ENCODE measurements around the gene RAPGEF3. TPM values are rescaled to one million over a fixed set of nuclear protein-coding genes. Genes with fewer than 3 reads are reported as not detected.

The RAPGEF3 gene
- polyA plus RNA-seq, 1 donor = 14.0 TPM

DNA sequence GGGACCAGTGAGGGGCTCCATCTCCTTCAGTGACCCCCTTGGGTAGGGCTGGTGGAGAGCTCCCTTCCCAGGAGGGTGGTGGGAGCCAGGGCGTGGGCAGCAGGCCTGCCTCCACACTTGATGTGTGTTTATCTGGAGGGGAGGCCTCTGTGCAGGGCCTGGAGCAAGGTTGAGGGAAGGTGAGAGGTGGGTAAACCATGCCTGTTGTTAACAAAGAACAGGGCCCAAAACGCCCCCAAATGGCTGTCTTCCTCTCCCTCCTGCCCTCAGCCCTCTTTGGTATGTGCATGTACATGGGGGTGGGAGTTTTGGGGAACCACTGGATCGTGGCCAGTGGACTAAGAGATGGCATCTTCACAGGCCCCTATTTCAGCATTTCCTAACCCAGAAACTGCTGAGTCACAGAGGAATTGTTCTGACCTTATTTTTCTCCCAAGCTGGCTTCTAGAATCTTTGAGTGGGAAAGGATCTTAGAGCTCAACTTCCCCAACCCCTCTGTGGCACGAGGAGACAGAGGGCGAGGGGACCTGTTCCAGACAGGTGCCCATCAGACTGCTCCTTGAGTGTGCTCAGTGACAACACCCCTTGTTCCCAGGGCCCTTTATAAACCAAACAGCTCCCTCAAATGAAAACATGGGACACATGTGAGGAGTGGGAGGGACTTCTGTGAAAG is 17.9 kb upstream of the RAPGEF3 start:
- DNase-seq = no peak

- no peak for DNase-seq
These were observed 16.6 kb upstream of the RAPGEF3 start for GRCh38 chr12:47775100-47775911.

DNA sequence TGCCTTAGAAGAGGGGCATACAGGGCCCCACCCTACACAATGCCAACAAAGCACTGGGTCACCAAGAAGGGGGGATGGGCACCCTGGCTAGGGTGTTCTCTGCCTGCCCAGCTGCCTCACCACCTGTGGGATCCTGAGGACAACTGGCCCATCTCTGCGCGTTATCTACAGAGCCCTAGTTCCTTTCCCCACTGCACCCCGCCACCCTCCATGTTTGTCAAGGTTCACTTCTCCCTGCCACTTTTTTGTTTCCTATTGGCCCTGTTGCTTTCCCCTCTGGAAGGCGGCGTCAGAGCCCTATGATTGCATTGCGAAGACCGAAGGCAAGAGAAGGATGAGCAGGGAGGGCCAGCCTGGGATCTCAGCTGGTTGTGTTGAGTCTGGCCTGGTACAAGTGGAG is 16.0 kb upstream of the RAPGEF3 start:
- no peak for DNase-seq

GRCh38 chr12:47773858-47774580 is 15.3 kb upstream of the RAPGEF3 start:
- no peak for DNase-seq

DNA sequence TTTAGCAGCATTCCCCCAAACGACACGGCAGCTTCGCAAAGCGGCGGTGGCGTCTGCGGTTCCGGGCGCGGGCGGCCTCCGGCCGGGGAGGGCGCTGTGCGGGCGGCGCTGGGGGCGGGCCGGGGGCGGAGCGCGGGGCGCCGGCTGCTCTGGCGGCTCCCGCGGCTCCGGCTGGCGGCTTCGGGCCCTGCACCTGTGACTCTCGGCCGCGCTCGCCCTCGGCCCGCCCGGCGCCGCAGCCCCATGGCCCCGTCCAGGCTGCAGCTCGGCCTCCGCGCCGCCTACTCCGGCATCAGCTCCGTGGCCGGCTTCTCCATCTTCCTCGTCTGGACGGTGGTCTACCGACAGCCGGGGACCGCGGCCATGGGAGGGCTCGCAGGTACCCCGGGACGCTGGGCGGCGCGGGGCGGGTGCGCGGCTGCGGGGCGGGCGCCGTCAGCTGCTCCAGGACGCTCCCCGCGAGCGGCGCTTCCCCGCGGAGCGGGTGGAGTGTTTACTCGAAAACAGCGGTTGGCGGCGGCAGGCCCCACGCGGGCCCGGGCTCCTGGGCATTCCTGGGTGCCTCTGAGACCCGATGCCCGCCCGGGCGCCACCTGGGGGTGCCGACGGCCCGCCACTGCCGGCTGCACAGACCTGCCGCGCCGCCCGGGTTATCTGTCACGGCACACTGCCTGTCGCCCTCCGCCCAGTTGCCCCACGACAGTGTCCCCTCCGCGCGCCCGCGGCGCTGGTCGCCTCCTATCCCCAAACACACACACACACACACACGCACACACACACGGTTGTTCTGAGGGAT is 14.6 kb upstream of the RAPGEF3 start, which contains the start of gene SLC48A1:
SLC48A1 (plus strand) TSS at position 177 of the 796 bp plus-strand sequence; CDS start at position 244, 67 bp downstream.
- peak; percentile 77 for DNase-seq

- no peak for DNase-seq
These were observed 14.0 kb upstream of the RAPGEF3 start for GRCh38 chr12:47772738-47773061.

- DNase-seq = no peak
These were observed 13.5 kb upstream of the RAPGEF3 start for GRCh38 chr12:47772094-47772660.

- no peak for DNase-seq
These were observed 12.6 kb upstream of the RAPGEF3 start for GRCh38 chr12:47771304-47771703.

DNA sequence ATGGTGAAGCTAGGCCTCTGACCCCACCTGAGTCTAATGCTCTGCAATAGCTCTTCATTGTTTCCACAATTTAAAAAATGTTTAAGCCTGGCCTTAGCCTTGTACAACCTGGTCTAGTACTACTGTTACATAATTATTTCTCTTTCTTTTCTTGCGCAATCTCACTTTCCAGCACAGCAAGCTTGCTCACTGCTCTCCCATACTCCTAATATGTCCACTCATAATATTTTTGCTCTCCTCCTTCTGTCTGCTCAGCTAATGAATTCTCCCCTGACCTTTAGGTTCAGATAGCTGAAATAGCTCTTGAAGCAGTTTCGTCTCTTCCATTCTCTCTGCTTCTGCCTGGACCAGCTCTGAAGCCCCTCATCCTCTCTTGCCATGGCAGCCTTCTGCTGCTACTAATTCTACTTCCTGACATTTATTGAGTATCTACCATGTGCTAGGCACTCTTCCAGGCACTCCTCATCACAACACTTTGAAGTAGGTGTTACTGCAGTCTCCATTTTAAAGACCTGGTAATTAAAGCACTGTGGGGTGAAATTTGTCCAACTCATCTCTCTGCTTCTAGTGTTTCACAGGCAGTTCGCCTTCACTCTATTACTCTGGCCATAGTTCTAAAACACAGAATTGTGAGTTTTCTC is 11.5 kb upstream of the RAPGEF3 start:
- DNase-seq = no peak

DNA sequence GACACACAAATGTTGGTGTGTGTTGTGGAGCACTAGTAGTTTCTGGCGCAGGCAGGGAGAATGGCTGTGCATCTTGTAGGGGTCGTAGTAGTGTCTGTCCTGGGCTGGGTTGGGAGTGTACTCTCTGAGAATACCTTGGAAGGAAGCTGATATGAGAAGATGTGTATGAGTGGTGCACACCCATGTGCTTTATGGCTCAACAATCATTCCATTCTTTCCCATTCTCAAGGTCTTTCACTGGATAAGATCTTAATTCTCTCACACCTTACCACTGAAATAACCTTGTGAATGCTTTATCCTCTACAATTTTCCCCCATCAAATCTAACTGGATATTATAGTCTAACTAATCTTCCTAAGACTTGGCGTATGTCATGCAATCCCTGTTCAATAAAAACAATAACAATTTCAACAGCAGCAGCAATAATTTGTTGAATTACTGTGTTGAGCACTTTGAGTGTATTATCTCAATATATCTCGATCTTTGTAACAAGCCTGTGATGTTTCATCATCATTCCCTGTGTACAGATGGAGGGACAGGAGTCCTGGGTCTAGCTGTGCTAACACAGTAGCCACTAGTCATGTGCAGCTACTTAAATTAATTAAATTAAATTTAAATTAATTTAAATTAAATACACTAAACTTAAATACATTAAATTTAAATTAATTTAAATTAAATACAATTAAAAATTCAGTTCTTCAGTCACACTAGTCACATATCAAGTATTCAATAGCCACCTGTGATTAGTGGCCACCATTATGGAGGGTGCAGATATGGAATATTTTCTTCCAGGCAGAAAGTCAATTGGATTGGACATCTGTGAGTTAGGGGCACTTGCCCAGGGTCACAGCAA is 10.8 kb upstream of the RAPGEF3 start:
- no peak for DNase-seq

DNA sequence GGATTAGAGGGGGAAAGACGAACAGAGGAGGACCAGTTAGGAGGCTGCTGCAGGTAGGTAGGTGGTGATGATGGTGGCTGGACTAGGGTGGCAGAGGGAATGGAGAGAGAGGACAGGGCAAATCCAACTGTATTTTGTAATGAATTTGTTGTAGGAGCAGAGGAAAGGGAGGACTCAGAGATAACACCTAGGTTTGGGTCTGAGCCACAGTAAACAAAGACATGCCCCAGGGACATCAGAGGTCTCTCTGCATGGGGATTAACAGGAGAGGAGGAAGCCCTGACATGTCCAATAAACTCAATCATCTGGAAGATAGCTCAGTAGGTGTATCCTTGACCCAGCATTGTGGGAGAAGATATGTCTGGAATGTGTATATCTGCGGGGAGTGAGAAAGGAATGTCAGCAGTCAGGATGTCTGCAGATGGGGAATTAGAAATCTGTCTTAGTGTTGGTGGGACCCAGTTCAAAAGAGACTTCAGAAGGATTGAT is 9.7 kb upstream of the RAPGEF3 start:
- DNase-seq = no peak

DNA sequence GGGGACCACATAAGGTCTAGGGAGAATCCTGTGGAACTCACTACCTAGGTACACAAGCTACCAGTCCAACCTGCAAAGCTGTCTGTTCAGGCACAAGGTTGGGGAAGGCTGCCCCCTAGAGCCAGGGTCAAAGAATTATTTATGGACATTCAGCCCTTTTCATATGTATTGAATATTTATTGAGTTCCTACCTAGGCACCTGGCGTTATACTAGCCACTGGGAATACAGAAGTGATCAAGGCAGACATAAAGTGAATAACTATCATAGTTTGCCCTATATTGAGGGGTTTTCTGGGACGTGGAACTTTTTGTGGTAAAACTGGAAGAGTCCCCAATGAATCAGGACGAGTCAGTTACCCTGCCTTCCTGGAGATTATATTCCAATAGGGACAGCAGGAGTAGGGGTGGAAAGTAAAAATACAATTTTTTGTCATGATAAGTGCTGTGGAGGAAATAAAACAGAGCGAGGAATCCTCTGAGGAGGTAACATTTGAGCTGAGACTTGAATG is 8.6 kb upstream of the RAPGEF3 start:
- DNase-seq = no peak

- no peak for DNase-seq
These were observed 8.0 kb upstream of the RAPGEF3 start for GRCh38 chr12:47766502-47767215.

DNA sequence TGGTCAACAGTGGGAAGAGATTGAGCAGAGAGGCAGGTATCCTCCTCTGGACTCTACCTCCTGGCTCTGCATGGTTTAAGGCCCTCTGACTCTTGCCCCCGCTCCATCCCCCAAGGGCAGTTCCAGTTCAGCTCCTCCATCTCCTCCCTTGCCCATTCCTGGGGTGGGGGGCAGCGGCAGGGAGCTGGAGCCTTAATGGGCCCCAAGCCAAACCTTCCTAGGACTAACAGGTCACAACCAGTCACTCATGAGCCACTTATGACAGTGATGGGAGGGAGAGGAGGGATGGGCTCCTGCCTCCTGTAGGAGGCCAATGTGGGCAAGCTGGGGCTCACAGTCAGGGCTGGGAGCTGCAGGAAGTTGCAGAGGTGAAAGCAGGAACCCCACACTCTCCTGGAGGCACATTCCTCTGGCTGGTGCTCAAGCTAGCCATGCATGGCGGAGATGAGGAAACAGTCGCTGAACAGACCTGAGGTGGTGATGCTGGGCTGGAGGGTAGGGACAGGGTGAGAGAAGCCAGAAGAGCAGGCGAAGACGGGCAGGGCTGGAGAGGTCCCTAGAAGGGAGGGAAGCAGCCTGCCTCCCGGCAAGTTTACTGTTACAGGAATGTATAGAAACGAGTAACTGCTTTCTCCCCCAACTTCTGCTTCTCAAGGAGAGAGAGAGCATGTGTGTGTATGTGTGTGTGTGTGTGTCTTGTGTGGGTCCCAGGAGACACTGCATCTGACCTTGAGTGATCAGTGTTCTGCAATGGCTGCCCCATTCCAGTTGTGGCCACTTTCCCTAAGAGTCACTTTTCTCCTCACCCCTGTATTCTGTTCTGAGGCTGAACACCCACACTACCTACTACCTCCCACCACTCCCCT is 5.0 kb upstream of the RAPGEF3 start:
- DNase-seq = no peak

DNA sequence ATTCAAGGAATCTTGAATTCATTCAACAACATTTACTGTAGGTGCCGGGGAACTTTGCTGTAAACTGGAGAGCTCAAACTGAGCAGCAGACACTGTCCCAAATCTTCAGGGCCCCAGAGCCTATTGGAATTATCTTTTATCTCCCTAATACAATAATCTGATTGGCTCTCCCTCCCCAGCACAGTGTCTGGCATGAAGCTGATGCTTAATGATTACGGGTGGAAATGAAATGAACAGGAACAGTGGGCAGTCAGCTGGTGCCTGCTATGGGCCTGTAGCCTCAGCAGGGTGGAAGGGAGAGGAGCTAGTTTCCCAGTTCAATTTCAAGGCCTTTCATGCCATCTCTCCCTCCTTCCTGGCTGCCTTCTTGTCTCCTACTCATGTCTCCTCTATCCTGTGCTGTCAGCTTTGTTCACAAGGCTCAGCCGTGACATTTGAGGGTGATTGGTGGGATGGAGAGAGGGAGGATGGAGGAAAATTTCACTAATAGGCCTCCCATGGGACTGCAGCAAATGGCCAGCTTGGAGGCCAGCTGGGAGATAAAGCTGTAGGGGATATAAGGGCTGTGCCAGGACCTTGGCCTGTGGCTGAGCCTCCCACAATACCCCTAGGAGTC is 4.3 kb upstream of the RAPGEF3 start:
- DNase-seq = no peak

DNA sequence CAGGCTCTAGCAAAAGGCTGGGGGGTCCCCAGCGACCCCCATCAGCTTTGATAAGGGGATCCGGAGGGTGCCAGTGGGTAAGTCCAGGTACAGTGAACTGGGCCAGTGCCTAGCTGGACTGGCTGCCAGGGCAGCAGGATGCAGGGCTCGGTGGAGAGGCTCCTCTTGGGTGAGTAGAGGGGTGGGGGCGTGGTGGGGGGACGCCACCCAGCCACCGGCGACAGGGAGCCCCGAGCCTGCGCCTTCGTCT is 171 bp downstream of the RAPGEF3 start:
- DNase-seq = no peak

DNA sequence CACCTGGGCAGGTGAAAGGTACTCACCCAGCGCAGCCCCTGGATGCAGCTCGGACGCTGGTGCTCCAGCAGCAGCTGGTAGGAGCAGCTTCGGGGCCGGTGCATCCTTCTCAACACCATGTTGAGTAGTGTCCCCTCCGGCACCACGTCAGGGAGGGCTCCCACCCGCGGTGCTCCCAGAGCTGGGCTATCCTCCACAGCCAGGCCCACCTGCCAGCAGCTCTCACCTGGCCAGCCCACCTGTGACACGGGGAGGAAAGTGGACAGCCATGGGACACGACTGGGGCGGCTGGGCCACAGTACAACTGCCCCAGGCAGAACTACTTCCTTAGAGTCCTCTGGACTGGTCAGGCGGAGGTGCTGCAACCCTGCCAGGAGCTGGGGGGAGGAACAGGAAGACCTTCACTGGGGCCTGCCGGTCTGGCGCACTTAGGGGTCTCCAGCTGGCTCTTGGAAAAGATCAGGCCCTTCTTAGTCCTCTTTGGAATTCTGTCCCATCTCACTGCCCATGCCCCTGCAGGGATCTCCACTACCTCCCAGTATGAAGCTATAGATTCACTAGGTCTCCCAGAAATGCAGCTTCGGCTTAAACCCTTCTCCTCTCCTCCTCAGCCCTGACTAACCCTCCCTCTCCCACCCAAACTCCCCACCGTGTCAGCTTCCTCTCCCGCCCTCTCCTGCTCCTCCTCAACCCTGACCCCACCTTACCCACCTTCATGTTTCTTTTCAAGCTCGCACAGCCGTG is 668 bp downstream of the RAPGEF3 start:
- no peak for DNase-seq

DNA sequence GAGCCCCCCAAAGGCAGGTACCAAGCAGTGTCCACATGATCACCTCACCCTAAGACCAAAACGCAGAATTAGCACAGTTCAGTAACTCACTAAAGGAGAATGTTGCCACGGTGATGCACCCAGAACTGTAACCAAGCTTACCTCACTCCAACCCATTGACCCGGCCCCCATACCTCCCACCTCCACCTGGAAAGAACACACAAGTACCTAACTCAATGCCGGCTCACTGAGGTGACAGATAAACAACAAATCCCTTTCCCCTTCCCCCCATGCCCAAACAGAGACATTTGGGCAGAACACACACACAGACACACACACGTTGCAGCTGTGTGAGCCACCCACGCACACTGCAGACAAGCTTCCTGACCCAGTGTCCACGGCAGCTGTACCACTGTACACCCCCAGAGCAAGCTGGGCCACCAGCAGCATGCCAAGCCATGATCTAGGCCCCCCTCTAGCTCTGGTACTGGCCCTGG is 1.3 kb downstream of the RAPGEF3 start:
- DNase-seq = no peak

All from hindlimb muscle (tissue), 1 donor.